Fibroblast of mammary gland (primary cell): Measurements from ENCODE around the gene CFAP77.

ENCODE experiments used
- DNase-seq: peaks from one replicate; pipeline ENCODE4 v3.0.0-alpha.2; 2010; ENCODE audit warnings: low read depth
- H3K4me3 ChIP-seq: 2 replicates; pipeline ENCODE4 v1.5.1; 2011; ENCODE audit warnings: low read depth, mild to moderate bottlenecking, low read length, moderate library complexity; ENCODE audit not compliant: control insufficient read depth
- TF ChIP-seq, protein P1 (sequence below): conservative IDR thresholded peaks from 2 replicates; pipeline ENCODE4 v1.5.1; 2011; ENCODE audit warnings: low read depth, low read length, inconsistent platforms; ENCODE audit not compliant: control insufficient read depth, insufficient read depth

The CFAP77 gene

DNA sequence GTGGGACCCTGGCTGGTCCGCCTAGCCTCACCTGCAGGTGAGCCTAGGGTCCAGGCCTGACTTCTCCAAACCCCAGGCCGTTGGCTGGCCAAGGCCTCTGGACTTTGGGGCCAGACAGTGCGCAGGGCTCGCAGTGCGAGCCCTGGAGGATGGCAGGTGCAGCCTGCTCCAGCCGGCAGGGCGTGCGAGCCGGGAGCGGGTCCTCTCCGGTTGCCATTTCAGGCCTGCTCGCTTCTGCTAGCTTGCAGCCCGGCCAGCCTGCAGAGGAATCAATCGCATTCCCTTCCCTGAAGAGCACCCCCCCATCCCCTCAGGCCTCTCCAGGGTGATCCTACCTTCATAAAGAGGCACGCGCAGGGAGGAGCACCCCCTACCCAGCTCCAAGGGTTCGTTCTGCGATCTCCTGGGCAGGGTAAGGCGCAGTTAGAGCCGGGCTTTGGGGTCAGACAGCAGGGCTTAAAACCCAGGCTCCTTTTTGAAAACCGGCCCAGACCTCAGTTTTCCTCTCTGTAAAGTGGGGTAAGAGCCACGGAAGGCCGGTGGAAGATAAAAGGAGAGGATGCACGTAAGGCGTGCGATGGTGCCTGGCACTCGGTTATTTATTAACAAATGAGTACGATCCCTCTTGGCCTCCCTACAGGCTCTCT is 178.6 kb downstream of the CFAP77 start:
- TF ChIP-seq, protein P1, sequence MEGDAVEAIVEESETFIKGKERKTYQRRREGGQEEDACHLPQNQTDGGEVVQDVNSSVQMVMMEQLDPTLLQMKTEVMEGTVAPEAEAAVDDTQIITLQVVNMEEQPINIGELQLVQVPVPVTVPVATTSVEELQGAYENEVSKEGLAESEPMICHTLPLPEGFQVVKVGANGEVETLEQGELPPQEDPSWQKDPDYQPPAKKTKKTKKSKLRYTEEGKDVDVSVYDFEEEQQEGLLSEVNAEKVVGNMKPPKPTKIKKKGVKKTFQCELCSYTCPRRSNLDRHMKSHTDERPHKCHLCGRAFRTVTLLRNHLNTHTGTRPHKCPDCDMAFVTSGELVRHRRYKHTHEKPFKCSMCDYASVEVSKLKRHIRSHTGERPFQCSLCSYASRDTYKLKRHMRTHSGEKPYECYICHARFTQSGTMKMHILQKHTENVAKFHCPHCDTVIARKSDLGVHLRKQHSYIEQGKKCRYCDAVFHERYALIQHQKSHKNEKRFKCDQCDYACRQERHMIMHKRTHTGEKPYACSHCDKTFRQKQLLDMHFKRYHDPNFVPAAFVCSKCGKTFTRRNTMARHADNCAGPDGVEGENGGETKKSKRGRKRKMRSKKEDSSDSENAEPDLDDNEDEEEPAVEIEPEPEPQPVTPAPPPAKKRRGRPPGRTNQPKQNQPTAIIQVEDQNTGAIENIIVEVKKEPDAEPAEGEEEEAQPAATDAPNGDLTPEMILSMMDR = no peak
- no peak for DNase-seq
- H3K4me3 ChIP-seq = no peak overlapping the region

DNA sequence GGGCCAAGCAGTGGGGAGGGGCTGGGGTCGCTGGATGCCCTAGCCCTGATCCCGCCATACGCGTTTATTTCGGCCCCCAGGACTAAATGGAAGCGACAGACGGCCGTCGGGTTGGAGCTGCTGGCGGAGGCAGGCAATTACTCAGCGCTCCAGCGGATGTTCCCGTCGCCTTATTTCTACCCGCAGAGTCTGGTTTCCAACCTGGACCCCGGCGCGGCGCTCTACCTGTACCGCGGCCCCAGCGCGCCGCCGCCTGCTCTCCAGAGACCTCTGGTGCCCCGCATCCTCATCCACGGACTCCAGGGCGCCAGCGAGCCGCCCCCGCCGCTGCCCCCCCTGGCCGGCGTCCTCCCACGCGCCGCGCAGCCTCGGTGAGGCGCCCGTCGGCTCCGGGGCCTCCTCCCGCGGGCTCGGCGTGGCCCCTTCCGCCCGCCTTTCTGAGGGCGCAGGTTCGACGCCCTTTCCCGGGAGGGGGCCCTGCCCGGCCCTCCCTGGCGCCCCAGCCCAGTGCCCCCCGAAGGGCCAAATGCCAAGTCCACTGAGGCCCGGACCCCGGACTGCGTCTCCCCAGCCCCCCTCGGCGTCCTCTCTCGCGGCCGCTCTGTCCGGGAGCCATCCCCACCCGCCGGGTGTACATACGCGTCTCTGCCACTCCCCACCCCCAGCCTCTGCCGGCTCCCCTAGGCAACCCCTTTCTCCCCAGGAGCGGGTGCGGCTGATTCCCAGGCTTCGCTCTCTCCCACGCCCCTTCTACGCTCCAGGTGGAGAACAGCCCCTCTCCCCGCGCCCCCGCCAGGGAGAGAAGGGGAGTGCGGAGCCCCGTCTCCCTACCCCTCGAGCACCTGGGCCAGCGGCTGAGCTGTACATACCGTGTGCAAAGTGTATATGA is 179.4 kb downstream of the CFAP77 start:
- TF ChIP-seq, protein P1 = no peak
- DNase-seq = no peak
- no peak overlapping the region for H3K4me3 ChIP-seq

DNA sequence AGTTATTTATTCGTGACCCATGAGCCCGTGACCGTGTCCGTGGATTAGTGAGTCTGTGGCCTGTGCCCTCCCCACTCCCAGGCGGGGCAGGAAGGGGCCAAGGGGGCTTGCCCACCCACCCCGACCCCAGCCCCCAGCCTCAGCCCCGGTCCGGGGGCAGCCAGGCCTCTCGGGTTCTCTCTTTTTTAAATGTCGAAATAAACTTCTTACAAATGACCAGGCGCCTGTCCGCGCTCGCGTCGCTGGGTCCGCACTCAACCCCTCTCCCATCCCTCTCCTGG is 180.0 kb downstream of the CFAP77 start:
- no peak overlapping the region for H3K4me3 ChIP-seq
- TF ChIP-seq, protein P1 = no peak
- no peak for DNase-seq

DNA sequence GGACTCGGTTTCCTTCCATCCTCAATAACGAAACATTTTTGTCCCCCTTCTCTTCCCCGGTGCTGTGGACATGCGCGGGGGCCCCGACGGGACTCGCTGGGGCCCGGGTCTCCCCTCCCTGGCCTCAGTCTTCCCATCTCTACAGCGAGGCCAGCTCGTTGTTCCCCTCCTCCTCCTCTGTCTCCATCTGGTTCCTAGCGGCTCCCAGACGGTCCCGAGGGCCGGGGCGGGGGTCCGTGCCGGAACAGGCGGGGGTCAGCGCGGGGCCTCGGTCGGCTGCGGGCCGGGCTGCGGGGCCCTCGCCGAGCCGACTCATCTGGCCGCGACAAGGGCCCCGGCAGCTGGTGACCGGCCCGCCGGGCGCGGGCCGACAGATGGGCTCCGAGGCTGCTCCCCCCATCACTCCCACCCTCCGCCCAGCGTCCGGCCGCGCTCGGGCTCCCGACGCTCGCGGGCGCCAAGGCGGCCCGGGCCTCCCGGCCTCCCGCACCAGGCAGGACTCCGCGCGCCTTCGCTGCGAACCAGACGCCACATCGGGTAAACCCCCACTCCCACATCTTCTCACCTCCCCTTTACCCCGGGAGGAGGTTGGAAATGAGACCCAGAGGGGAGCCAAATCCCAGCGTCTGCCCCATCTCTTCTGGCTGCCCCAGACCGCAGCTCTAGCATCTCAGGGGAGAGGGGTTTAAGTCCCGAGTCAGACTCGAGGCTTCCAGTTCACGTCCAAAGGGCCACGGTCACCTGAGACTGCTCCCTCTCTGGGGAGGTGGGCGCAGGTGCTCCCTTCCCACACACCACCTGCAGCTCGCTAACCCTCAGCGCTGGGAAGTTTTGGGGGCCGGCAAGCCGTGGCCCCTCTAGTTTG is 180.5 kb downstream of the CFAP77 start:
- DNase-seq = no peak
- no peak overlapping the region for H3K4me3 ChIP-seq
- TF ChIP-seq, protein P1 = no peak

DNA sequence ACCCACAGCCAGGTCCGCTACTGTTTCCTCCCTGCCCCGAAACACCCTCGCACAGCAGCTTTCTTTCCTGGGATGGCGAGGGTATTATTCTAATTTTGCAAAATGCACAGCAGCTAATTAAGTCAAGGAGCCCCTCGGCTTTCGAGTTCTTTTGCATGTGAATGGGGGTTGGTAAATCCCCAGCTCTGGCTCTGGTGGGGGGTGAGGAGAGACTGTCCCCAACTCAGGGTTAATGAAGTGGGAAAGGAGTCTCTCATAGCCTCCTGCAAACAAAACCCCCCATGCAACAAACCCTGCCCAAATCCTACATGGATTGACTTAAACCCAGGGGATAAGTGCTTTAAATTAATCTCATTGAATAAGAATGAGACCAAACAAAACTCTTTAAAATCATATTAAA is 181.2 kb downstream of the CFAP77 start:
- DNase-seq = no peak
- TF ChIP-seq, protein P1 = no peak
- H3K4me3 ChIP-seq = no peak overlapping the region

DNA sequence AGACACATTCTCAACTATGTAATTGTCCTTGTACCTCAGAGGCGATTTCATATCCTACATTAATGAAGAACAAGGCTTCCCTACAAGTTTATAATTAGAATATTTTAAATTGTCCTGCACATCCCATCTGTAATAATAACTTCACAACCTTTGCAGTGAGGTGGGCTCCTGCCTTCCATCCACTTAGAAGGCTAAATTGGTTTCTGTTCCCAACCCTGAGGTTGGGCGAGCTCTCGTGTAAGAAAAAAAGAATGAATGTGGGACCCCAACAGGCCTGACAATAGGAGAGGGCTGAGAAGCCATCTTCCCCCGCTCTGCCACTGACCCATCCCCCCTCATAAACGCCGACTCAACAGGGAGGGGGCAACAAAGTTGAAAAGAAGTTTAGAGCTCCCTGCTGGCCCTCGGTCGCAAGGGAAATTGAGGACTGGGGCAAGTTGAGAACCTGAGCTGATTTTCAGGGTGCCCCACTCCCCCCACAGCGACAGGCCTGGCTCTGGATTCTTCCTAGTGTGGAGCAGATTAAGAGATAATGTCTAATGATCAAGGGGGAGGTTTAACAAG is 181.8 kb downstream of the CFAP77 start:
- no peak overlapping the region for H3K4me3 ChIP-seq
- TF ChIP-seq, protein P1 = no peak
- no peak for DNase-seq
